ENCODE data around the gene DHRS9. TPM values are rescaled to one million over a fixed set of nuclear protein-coding genes. Genes with fewer than 3 reads are reported as not detected.

The DHRS9 gene
- total RNA-seq, 4 donors from 2014 or later: 0.74 to 17.7 (median 4.8) TPM

DNA sequence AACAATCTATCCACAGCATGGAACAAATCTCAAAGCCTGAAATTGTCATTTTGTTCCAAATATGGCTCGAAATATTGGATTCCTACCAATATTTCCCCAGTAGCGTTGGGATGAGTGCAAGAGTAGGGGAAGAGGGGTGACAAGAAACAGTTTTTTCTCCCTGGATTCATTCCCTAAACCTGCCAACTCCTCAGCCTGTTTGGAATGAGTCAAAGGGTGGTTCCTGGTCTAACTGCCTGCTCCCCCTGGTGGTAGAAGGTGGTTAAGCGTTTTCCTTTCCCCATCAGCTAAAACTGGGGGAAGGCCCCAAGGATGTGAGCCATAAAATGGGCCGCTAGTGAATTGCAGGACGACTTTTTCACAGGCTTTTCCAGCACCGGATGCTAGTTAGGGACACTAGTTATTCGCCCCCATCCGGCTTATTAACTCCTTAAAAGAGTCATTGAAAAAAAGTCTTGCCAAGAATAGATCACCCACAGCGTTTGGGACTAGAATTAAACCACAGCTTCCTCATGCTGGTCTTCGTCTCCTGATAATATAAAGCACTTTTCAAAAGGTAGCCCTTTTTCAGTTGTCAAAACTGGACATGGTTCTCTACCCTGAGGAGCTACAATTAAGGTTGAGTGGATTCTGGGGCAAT, 72.5 kb downstream of the DHRS9 start:
- DNase-seq (ENCODE audit: low spot score) (peak; percentile 34), ATAC-seq (ENCODE audit: low FRiP score) (peak; percentile 72)
- TF ChIP-seq, protein P1, sequence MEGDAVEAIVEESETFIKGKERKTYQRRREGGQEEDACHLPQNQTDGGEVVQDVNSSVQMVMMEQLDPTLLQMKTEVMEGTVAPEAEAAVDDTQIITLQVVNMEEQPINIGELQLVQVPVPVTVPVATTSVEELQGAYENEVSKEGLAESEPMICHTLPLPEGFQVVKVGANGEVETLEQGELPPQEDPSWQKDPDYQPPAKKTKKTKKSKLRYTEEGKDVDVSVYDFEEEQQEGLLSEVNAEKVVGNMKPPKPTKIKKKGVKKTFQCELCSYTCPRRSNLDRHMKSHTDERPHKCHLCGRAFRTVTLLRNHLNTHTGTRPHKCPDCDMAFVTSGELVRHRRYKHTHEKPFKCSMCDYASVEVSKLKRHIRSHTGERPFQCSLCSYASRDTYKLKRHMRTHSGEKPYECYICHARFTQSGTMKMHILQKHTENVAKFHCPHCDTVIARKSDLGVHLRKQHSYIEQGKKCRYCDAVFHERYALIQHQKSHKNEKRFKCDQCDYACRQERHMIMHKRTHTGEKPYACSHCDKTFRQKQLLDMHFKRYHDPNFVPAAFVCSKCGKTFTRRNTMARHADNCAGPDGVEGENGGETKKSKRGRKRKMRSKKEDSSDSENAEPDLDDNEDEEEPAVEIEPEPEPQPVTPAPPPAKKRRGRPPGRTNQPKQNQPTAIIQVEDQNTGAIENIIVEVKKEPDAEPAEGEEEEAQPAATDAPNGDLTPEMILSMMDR (IDR thresholded peaks at IDR 0.05): peak in 2 of 3 donors; percentile 29 to 35

DNA sequence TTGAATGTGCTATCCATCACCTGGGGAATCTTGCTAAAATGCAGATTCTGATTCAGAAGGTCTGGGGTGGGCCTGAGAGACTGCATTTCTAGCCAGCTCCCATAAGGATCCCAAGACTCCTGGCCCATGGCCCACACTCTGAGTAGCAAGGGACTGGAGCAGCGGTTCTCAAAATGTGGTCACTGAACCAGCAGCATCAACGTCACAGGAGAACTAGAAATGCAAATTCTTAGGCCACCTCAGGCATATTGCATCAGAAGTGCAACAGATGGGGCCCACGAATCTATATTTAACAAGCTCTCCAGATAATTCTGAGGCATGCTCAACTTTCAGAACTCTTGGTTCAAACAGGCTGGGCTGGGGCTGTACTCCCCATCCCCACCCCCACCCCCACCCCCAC, 74.6 kb downstream of the DHRS9 start:
- DNase-seq (ENCODE audit: low spot score) (no peak), ATAC-seq (ENCODE audit: low FRiP score) (no peak)
- TF ChIP-seq, protein P1 (IDR thresholded peaks at IDR 0.05): no peak

Other genes with a start within 250 kb of the DHRS9 start
- under 1 TPM in 1 of 4 donors, not detected in 3; 0.84 TPM for gene SPC25, start 179.1 kb upstream of the DHRS9 start, total RNA-seq
- not detected for gene G6PC2, start 168.3 kb upstream of the DHRS9 start, total RNA-seq
- 1 to 10 TPM in 1 of 4 donors, under 1 TPM in 3; 0.24 to 1.2 (median 0.66) TPM for gene ABCB11, start 38.2 kb upstream of the DHRS9 start, total RNA-seq

All from omental fat pad (tissue), 4 donors.